Measurements from ENCODE around the gene CEMIP2. TPM values are rescaled to one million over a fixed set of nuclear protein-coding genes. Genes with fewer than 3 reads are reported as not detected.
A peak's percentile ranks its signal among the peaks of the same experiment; 100 is the strongest.
"Not testable (repeated sequence)": the region's sequence is repeated elsewhere in the genome, so short reads cannot be mapped to it uniquely, and the experiment has no call there.

The CEMIP2 gene
- polyA plus RNA-seq, 6 donors from 2014 or later = 28.7 to 51.7 (median 41.8) TPM

- peaks cover 40 to 55% of the 10 kb centered on the region in 2 donors for H3K36me3 Mint-ChIP-seq
These were observed 57.5 kb downstream of the CEMIP2 start for GRCh38 chr9:71710856-71711255.

GRCh38 chr9:71710201-71710600, 58.1 kb downstream of the CEMIP2 start:
- no peaks in the 10 kb centered on the region for H3K9me3 Mint-ChIP-seq
- ATAC-seq (ENCODE audit: low read depth in 2 of 2) (no peak), DNase-seq (no peak)
- H3K36me3 Mint-ChIP-seq = peaks cover 39 to 60% of the 10 kb centered on the region in 2 donors
- H3K4me1 Mint-ChIP-seq = no peaks in the 10 kb centered on the region
- no peak overlapping the region for H3K4me3 Mint-ChIP-seq
- H3K27ac Mint-ChIP-seq = no peak overlapping the region
- H3K27me3 Mint-ChIP-seq = no peaks in the 10 kb centered on the region

More at GRCh38 chr9:71710856-71711255, 57.5 kb downstream of the CEMIP2 start:
- Mint-ChIP-seq H3K27me3 (no peaks in the 10 kb centered on the region), H3K9me3 (no peaks in the 10 kb centered on the region), H3K4me3 (no peak overlapping the region), H3K27ac (peak overlapping the region in 2 of 6 donors; percentile 54 to 70), H3K4me1 (no peaks in the 10 kb centered on the region)
- DNase-seq (no peak), ATAC-seq (ENCODE audit: low read depth in 2 of 2) (no peak)

- Mint-ChIP-seq H3K36me3 (peaks cover 42 to 67% of the 10 kb centered on the region in 2 donors), H3K27me3 (no peaks in the 10 kb centered on the region), H3K27ac (peak overlapping the region in 1 of 6 donors; percentile 76), H3K4me3 (no peak overlapping the region), H3K4me1 (no peaks in the 10 kb centered on the region), H3K9me3 (no peaks in the 10 kb centered on the region)
- no peak for DNase-seq
- no peak for ATAC-seq (ENCODE audit: low read depth in 2 of 2)
These were observed 58.9 kb downstream of the CEMIP2 start for GRCh38 chr9:71709384-71709783.

- no peak for ATAC-seq (ENCODE audit: low read depth in 2 of 2)
- peak overlapping the region in 1 of 6 donors; percentile 5 for H3K27ac Mint-ChIP-seq
- H3K36me3 Mint-ChIP-seq = peaks cover 41 to 60% of the 10 kb centered on the region in 2 donors
- H3K9me3 Mint-ChIP-seq = no peaks in the 10 kb centered on the region
- no peaks in the 10 kb centered on the region for H3K27me3 Mint-ChIP-seq
- DNase-seq = no peak
- no peak overlapping the region for H3K4me3 Mint-ChIP-seq
- H3K4me1 Mint-ChIP-seq = no peaks in the 10 kb centered on the region
These were observed 62.1 kb downstream of the CEMIP2 start for GRCh38 chr9:71706176-71706575.

GRCh38 chr9:71704796-71705195, 63.5 kb downstream of the CEMIP2 start:
- no peak for DNase-seq
- Mint-ChIP-seq H3K27me3 (no peaks in the 10 kb centered on the region), H3K4me1 (peaks cover 0 to 4% (median 3%) of the 10 kb centered on the region in 3 donors), H3K4me3 (peak overlapping the region in 1 of 8 donors; percentile 8), H3K27ac (peak overlapping the region in 2 of 6 donors; percentile 8 to 65), H3K9me3 (no peaks in the 10 kb centered on the region), H3K36me3 (peaks cover 53 to 63% of the 10 kb centered on the region in 2 donors)
- no peak for ATAC-seq (ENCODE audit: low read depth in 2 of 2)

- DNase-seq (no peak), ATAC-seq (ENCODE audit: low read depth in 2 of 2) (no peak)
- H3K4me3 Mint-ChIP-seq = no peak overlapping the region
- H3K9me3 Mint-ChIP-seq = no peaks in the 10 kb centered on the region
- H3K27me3 Mint-ChIP-seq = no peaks in the 10 kb centered on the region
- peaks cover 2 to 8% (median 7%) of the 10 kb centered on the region in 3 donors for H3K4me1 Mint-ChIP-seq
- H3K36me3 Mint-ChIP-seq = peaks cover 56 to 63% of the 10 kb centered on the region in 2 donors
- peak overlapping the region in 4 of 6 donors; percentile 7 to 85 (median 66) for H3K27ac Mint-ChIP-seq
These were observed 65.0 kb downstream of the CEMIP2 start for GRCh38 chr9:71703172-71703872.

- no peaks in the 10 kb centered on the region for H3K27me3 Mint-ChIP-seq
- peak overlapping the region in 3 of 6 donors; percentile 5 to 38 (median 12) for H3K27ac Mint-ChIP-seq
- ATAC-seq (ENCODE audit: low read depth in 2 of 2) (no peak), DNase-seq (no peak)
- H3K4me1 Mint-ChIP-seq = peaks cover 8 to 12% (median 11%) of the 10 kb centered on the region in 3 donors
- no peak overlapping the region for H3K4me3 Mint-ChIP-seq
- H3K36me3 Mint-ChIP-seq = peaks cover 40 to 42% of the 10 kb centered on the region in 2 donors
- H3K9me3 Mint-ChIP-seq = no peaks in the 10 kb centered on the region
These were observed 70.4 kb downstream of the CEMIP2 start for GRCh38 chr9:71697882-71698281.

- no peak overlapping the region for H3K4me3 Mint-ChIP-seq
- ATAC-seq (ENCODE audit: low read depth in 2 of 2) (no peak), DNase-seq (no peak)
- peaks cover 33 to 42% of the 10 kb centered on the region in 2 donors for H3K36me3 Mint-ChIP-seq
- peaks cover under 1 to 15% (median 4%) of the 10 kb centered on the region in 3 donors for H3K4me1 Mint-ChIP-seq
- H3K27ac Mint-ChIP-seq = peak overlapping the region in 2 of 6 donors; percentile 19 to 69
- H3K27me3 Mint-ChIP-seq = no peaks in the 10 kb centered on the region
- H3K9me3 Mint-ChIP-seq = no peaks in the 10 kb centered on the region
These were observed 74.0 kb downstream of the CEMIP2 start for GRCh38 chr9:71694332-71694731.

GRCh38 chr9:71693607-71694006, 74.7 kb downstream of the CEMIP2 start:
- Mint-ChIP-seq H3K4me3 (no peak overlapping the region), H3K27me3 (no peaks in the 10 kb centered on the region), H3K4me1 (peaks cover 0 to 18% (median 4%) of the 10 kb centered on the region in 3 donors), H3K36me3 (peaks cover 34 to 45% of the 10 kb centered on the region in 2 donors), H3K27ac (peak overlapping the region in 2 of 6 donors; percentile 32 to 33), H3K9me3 (no peaks in the 10 kb centered on the region)
- ATAC-seq (ENCODE audit: low read depth in 2 of 2) (no peak), DNase-seq (no peak)

GRCh38 chr9:71692337-71692736, 76.0 kb downstream of the CEMIP2 start:
- DNase-seq = no peak
- Mint-ChIP-seq H3K4me1 (peaks cover 0 to 22% (median 4%) of the 10 kb centered on the region in 3 donors), H3K27me3 (no peaks in the 10 kb centered on the region), H3K4me3 (peak overlapping the region in 1 of 8 donors; percentile 29), H3K9me3 (no peaks in the 10 kb centered on the region), H3K36me3 (peaks cover 33 to 43% of the 10 kb centered on the region in 2 donors), H3K27ac (peak overlapping the region; percentile 10 to 80 (median 46))
- no peak for ATAC-seq (ENCODE audit: low read depth in 2 of 2)

GRCh38 chr9:71691576-71691975, 76.7 kb downstream of the CEMIP2 start:
- not testable (repeated sequence) for DNase-seq; H3K4me3 Mint-ChIP-seq; ATAC-seq (ENCODE audit: low read depth in 2 of 2); H3K9me3 Mint-ChIP-seq; H3K27me3 Mint-ChIP-seq
- peaks cover 33 to 41% of the 10 kb centered on the region in 2 donors for H3K36me3 Mint-ChIP-seq
- H3K4me1 Mint-ChIP-seq = peaks cover 0 to 22% (median 4%) of the 10 kb centered on the region in 3 donors
- H3K27ac Mint-ChIP-seq = peak overlapping the region in 1 of 6 donors; percentile 69

- no peak for ATAC-seq (ENCODE audit: low read depth in 2 of 2)
- H3K27ac Mint-ChIP-seq = peak overlapping the region in 2 of 6 donors; percentile 56 to 81
- no peak for DNase-seq
- no peak overlapping the region for H3K4me3 Mint-ChIP-seq
- H3K9me3 Mint-ChIP-seq = no peaks in the 10 kb centered on the region
- no peaks in the 10 kb centered on the region for H3K27me3 Mint-ChIP-seq
- peaks cover 33 to 36% of the 10 kb centered on the region in 2 donors for H3K36me3 Mint-ChIP-seq
- H3K4me1 Mint-ChIP-seq = peaks cover 6 to 26% (median 8%) of the 10 kb centered on the region in 3 donors
These were observed 77.5 kb downstream of the CEMIP2 start for GRCh38 chr9:71690689-71691435.

GRCh38 chr9:71690063-71690688, 78.1 kb downstream of the CEMIP2 start:
- H3K27me3 Mint-ChIP-seq = no peaks in the 10 kb centered on the region
- ATAC-seq (ENCODE audit: low read depth in 2 of 2) (no peak), DNase-seq (no peak)
- H3K9me3 Mint-ChIP-seq = peaks cover 0 to 2% (median 0%) of the 10 kb centered on the region in 7 donors
- H3K27ac Mint-ChIP-seq = peak overlapping the region in 2 of 6 donors; percentile 15 to 81
- peaks cover 13 to 33% (median 14%) of the 10 kb centered on the region in 3 donors for H3K4me1 Mint-ChIP-seq
- peak overlapping the region in 1 of 8 donors; percentile 44 for H3K4me3 Mint-ChIP-seq
- H3K36me3 Mint-ChIP-seq = peaks cover 30 to 36% of the 10 kb centered on the region in 2 donors

All from naive B cell (primary cell).